NB4 (cell line): ENCODE measurements around the gene CDK5RAP3.

ENCODE experiments used
- MAX ChIP-seq: IDR thresholded peaks from 2 replicates; pipeline ENCODE4 v1.6.1; 2011; ENCODE audit warnings: low read depth, low read length
- POLR2A ChIP-seq: IDR thresholded peaks from 2 replicates; pipeline ENCODE4 v1.6.1; 2011; ENCODE audit warnings: mild to moderate bottlenecking; ENCODE audit not compliant: insufficient read length; ENCODE audit errors: extremely low read depth
- TF ChIP-seq, protein P1 (sequence below): IDR thresholded peaks from one replicate; pipeline ENCODE4 v1.5.1; 2012; ENCODE audit warnings: low read depth, low read length

DNA sequence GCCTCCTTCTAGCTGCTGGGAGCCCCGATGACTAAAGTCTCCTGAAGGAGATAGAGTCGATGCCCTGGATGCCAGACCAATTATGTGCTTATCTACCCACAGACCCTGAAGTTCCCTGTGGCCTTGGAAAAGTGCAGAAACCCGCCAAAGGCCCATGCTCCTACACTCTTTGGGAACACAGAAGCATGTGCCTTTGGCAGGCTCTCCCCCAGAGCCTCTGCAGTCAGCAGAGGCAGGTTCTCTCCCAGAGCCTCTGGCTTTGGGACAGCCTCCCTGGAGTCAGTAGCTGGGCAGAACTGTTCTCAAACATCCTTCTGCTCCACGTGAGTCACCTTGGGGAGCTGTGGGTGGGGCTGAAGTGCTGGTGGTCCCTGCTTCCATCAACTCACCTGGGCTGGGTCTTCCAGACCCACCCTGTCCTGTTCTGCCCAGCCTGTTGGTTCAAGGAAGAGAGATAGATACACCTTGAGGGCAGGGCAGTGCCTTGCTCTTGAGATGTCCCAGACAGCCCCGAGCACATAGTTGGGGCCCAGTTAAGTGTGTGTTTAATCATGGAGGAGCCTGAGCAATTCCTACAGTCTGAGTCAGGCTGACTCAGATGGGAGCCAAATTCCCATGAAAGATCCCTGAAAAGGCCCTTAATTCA, 3.2 kb upstream of the CDK5RAP3 start:
- TF ChIP-seq, protein P1, sequence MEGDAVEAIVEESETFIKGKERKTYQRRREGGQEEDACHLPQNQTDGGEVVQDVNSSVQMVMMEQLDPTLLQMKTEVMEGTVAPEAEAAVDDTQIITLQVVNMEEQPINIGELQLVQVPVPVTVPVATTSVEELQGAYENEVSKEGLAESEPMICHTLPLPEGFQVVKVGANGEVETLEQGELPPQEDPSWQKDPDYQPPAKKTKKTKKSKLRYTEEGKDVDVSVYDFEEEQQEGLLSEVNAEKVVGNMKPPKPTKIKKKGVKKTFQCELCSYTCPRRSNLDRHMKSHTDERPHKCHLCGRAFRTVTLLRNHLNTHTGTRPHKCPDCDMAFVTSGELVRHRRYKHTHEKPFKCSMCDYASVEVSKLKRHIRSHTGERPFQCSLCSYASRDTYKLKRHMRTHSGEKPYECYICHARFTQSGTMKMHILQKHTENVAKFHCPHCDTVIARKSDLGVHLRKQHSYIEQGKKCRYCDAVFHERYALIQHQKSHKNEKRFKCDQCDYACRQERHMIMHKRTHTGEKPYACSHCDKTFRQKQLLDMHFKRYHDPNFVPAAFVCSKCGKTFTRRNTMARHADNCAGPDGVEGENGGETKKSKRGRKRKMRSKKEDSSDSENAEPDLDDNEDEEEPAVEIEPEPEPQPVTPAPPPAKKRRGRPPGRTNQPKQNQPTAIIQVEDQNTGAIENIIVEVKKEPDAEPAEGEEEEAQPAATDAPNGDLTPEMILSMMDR: no peak
- no peak for TF ChIP-seq POLR2A
- TF ChIP-seq MAX: no peak
